Suprapubic skin (tissue), 4 donors: ENCODE results near the gene CPT1C. TPM values are rescaled to one million over a fixed set of nuclear protein-coding genes. Genes with fewer than 3 reads are reported as not detected.

Experiments used
- DNase-seq, 2 donors: peaks; one replicate each; pipeline ENCODE4 v3.0.0-alpha.2; 2019; ENCODE audit warnings: low spot score in 2 of 2
- H3K27ac ChIP-seq: fragments of 200-600 bp; sonication (generic); one replicate; pipeline ENCODE4 v1.5.1; 2019
- H3K27me3 ChIP-seq: fragments of 200-600 bp; sonication (generic); one replicate; pipeline ENCODE4 v1.5.1; 2019
- H3K36me3 ChIP-seq: fragments of 200-600 bp; sonication (generic); one replicate; pipeline ENCODE4 v1.5.1; 2019
- H3K4me1 ChIP-seq: fragments of 200-600 bp; sonication (generic); one replicate; pipeline ENCODE4 v1.5.1; 2019
- H3K4me3 ChIP-seq: fragments of 200-600 bp; sonication (generic); one replicate; pipeline ENCODE4 v1.5.1; 2019; ENCODE audit warnings: mild to moderate bottlenecking
- H3K9me3 ChIP-seq: fragments of 200-600 bp; sonication (generic); one replicate; pipeline ENCODE4 v1.5.1; 2019
- CTCF ChIP-seq, 2 donors: fragments of 200-600 bp in 1 of 2; fragments of 450-650 bp in 1 of 2; sonication (generic) in 1 of 2; IDR thresholded peaks; one replicate each; pipeline ENCODE4 v1.5.1; 2016 to 2019; ENCODE audit warnings: antibody characterized with exemption in 2 of 2, mild to moderate bottlenecking in 1 of 2, moderate library complexity in 1 of 2
- EP300 ChIP-seq: sonication (generic); formaldehyde crosslinking; IDR thresholded peaks from one replicate; pipeline ENCODE4 v1.6.1; 2017; ENCODE audit warnings: antibody characterized with exemption
- POLR2A ChIP-seq, 2 donors: fragments of 450-650 bp; IDR thresholded peaks; one replicate each; pipeline ENCODE4 v1.6.1; 2017; ENCODE audit warnings: antibody characterized with exemption in 2 of 2, mild to moderate bottlenecking in 2 of 2, moderate library complexity in 2 of 2
- POLR2AphosphoS5 ChIP-seq, 3 donors: sonication (generic); formaldehyde crosslinking; IDR thresholded peaks; one replicate each; pipeline ENCODE4 v1.6.1; 2017; ENCODE audit warnings: antibody characterized with exemption in 3 of 3
- WGBS: methylation state at CpG from one replicate; pipeline ENCODE4 v1.1.5; 2018; 5-methylcytosine and 5-hydroxymethylcytosine counted together
- total RNA-seq, 4 donors: library from RNA; depleted of rRNA; stranded (reverse); fragments of >200 nt; gene quantifications; one replicate each; pipeline ENCODE4 v1.1.0, GENCODE V29; 2016

CPT1C gene
- 1 to 10 TPM in 1 of 4 donors, under 1 TPM in 3; 0.57 to 1.2 (median 0.92) TPM for total RNA-seq

DNA sequence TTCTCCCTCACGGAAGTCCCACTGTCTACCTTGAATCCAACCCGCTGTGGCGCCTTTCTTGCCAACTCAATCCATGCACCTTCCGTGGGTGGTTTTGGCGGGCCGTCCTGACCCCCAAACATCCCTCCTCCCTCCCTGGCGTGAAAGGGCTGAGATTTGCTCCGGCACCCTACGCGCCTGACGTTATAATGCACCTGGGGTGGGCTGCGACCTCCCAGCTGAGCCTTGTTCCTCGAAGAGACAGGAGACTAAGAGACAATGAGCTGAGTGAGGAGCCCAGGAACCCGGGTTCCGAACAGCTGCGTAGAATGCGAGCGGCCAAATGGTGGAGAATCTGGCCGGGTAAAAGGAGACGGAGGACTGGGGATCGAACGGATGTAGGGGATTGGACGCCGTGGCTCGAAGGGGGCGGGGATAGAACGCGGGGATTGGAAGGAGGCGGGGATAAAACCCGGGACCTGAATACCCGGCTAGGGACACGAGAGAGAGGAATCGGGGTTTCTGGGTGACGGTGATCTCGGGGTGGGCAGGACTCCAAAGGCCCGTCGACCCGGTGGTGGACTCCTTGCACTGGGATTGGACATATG is at the start of gene CPT1C:
Gene CPT1C, plus strand, starts transcription at position 461 of the 587 bp plus-strand sequence. CDS start 1,137 bp downstream, outside the sequence.
- under 1% methylated on average over 37 of the region's 38 CpGs for WGBS

DNA sequence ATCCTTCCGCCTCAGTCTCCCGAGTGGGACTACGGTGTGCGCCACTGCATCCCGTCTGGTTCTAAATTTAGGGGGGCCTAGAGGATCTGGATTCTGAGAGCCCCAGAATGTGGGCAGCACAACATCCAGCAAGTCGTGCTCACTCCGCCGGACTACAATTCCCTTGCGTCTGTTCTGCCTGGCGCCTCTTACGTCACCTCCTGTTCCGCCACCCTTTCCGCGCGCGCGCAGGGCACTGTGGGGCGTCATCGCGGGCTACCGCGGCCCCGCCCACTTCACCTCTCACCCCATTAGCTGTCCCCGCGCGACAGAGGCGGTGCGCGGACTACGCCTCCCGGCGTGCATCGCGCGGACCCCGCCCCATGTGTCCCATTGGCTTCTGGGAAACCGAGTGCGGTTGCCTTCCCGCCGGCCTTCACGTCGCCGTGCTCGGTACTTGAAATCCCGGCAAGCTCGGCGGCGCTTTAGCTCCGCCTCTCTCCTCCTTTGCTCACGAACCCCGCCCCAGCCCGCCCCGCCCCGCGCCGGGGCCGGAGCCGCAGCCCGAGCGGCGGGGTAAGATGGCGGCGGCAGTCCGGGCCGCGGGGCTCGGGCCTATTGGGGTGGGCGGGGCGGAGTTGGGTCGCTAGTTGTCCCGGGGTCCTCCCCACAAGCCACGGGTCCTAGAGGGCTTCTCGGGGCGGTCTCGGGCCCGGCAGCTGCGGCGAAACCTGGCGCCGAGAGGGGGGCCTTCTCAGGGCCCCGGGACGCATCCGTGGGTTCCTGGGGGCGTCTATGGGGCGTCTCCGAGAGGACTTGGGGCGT is 49.0 kb upstream of the CPT1C start, which contains the start of gene SCAF1:
Gene SCAF1, plus strand, starts transcription at position 522 of the 804 bp plus-strand sequence. CDS start 2,818 bp downstream, outside the sequence.
- Histone ChIP-seq H3K27ac (peak within 1 kb of the TSS; percentile 98), H3K27me3 (no peaks in the 10 kb centered on the region), H3K4me3 (peak within 1 kb of the TSS; percentile 73), H3K9me3 (no peaks in the 10 kb centered on the region), H3K36me3 (peaks cover 19% of the 10 kb centered on the region), H3K4me1 (peaks cover 62% of the 10 kb centered on the region)
- 5% methylated on average over 4 of the region's 87 CpGs for WGBS
- DNase-seq: peak; percentile 99 to 100
- TF ChIP-seq POLR2AphosphoS5 (IDR thresholded peaks at IDR 0.05) (peak; percentile 35 to 98 (median 57)), CTCF (IDR thresholded peaks at IDR 0.05) (no peak), POLR2A (IDR thresholded peaks at IDR 0.05) (peak in 1 of 2 donors; percentile 82), EP300 (peak; percentile 36)

More for the DNA sequence above, at the start of gene CPT1C:
- Histone ChIP-seq H3K36me3 (peaks cover 15% of the 10 kb centered on the region), H3K4me1 (peaks cover 27% of the 10 kb centered on the region), H3K27ac (peak within 1 kb of the TSS; percentile 49), H3K4me3 (peak within 1 kb of the TSS; percentile 57), H3K27me3 (no peaks in the 10 kb centered on the region), H3K9me3 (no peaks in the 10 kb centered on the region)
- DNase-seq: peak; percentile 88 to 91
- TF ChIP-seq POLR2A (IDR thresholded peaks at IDR 0.05): peak in 1 of 2 donors; percentile 10
- TF ChIP-seq POLR2AphosphoS5 (IDR thresholded peaks at IDR 0.05): no peak

GRCh38 chr19:49642492-49643035 is 48.4 kb upstream of the CPT1C start:
- peak overlapping the region; percentile 98 for H3K27ac ChIP-seq
- no peaks in the 10 kb centered on the region for H3K9me3 ChIP-seq
- 7% methylated on average over 2 of the region's 5 CpGs for WGBS
- peaks cover 60% of the 10 kb centered on the region for H3K4me1 ChIP-seq
- no peaks in the 10 kb centered on the region for H3K27me3 ChIP-seq
- H3K36me3 ChIP-seq: peaks cover 26% of the 10 kb centered on the region
- peak overlapping the region; percentile 73 for H3K4me3 ChIP-seq
- TF ChIP-seq POLR2A (IDR thresholded peaks at IDR 0.05): no peak
- TF ChIP-seq POLR2AphosphoS5 (IDR thresholded peaks at IDR 0.05): no peak
- TF ChIP-seq CTCF (IDR thresholded peaks at IDR 0.05): no peak
- no peak for TF ChIP-seq EP300
- peak in 1 of 2 donors; percentile 57 for DNase-seq

DNA sequence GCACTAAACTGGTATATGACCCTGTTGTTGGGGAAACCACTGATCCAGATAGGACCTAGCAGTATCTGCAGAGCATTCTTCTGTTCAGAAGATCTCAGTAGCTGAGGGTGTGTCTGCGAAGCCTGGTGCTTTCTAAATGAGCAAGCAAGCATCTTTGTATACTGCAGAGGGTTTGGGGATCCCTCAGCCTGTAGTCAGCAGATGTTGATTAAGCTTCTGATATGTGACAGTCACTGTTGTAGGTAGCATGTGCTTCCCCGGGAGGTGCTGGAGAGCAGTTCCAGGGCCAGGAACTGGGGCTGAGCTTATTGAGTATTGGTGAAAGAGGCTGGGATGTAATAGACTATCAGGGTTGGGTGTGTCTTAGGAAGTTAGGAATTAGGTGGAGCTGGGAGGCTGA is 47.5 kb upstream of the CPT1C start:
- 68% methylated on average over 2 of the region's 2 CpGs for WGBS
- DNase-seq: no peak
- no peaks in the 10 kb centered on the region for H3K9me3 ChIP-seq
- no peaks in the 10 kb centered on the region for H3K27me3 ChIP-seq
- no peak overlapping the region for H3K4me3 ChIP-seq
- no peak overlapping the region for H3K27ac ChIP-seq
- TF ChIP-seq POLR2AphosphoS5 (IDR thresholded peaks at IDR 0.05) (no peak), EP300 (no peak), CTCF (IDR thresholded peaks at IDR 0.05) (no peak), POLR2A (IDR thresholded peaks at IDR 0.05) (no peak)
- H3K36me3 ChIP-seq: peaks cover 30% of the 10 kb centered on the region
- peaks cover 51% of the 10 kb centered on the region for H3K4me1 ChIP-seq

DNA sequence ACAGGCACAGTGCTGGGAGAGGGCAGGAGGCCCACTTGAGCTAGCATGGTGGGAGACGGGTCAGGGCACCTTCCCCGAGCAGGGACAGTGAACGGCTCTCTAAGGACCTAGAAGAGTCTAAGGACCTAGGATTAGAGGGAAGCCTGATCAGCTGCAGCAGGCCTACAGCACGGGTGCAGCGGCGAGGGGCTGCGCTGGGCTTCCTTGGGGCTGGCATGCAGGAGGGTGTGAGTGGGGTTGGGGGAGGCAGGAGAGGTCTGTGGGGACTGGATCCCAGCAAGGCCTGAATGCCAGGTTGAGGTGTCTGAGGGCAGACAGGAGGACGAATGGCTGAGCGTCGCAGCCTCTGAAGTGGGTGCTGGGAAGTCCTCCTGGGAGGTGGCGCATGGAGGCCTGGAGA is 45.3 kb upstream of the CPT1C start:
- Histone ChIP-seq H3K4me3 (no peak overlapping the region), H3K27ac (no peak overlapping the region), H3K36me3 (peaks cover 48% of the 10 kb centered on the region), H3K27me3 (no peaks in the 10 kb centered on the region), H3K4me1 (peaks cover 36% of the 10 kb centered on the region), H3K9me3 (no peaks in the 10 kb centered on the region)
- 89% methylated on average over 9 of the region's 11 CpGs for WGBS
- TF ChIP-seq EP300 (no peak), POLR2AphosphoS5 (IDR thresholded peaks at IDR 0.05) (no peak), CTCF (IDR thresholded peaks at IDR 0.05) (no peak), POLR2A (IDR thresholded peaks at IDR 0.05) (no peak)
- DNase-seq: no peak
